ENCODE data around the gene EML2. TPM values are rescaled to one million over a fixed set of nuclear protein-coding genes. Genes with fewer than 3 reads are reported as not detected.

Gene EML2
- total and polyA plus RNA-seq, 10 of the 15 experiments (the other 5 are each of a cell fraction or from before 2014, with no cell fraction given), result 1.6 to 64.0 (median 27.5) TPM

- TF ChIP-seq, protein P1, sequence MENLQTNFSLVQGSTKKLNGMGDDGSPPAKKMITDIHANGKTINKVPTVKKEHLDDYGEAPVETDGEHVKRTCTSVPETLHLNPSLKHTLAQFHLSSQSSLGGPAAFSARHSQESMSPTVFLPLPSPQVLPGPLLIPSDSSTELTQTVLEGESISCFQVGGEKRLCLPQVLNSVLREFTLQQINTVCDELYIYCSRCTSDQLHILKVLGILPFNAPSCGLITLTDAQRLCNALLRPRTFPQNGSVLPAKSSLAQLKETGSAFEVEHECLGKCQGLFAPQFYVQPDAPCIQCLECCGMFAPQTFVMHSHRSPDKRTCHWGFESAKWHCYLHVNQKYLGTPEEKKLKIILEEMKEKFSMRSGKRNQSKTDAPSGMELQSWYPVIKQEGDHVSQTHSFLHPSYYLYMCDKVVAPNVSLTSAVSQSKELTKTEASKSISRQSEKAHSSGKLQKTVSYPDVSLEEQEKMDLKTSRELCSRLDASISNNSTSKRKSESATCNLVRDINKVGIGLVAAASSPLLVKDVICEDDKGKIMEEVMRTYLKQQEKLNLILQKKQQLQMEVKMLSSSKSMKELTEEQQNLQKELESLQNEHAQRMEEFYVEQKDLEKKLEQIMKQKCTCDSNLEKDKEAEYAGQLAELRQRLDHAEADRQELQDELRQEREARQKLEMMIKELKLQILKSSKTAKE (IDR thresholded peaks at IDR 0.05; ENCODE audit: low read depth, poor library complexity, severe bottlenecking), result no peak
- TF ChIP-seq CREB1 (IDR thresholded peaks at IDR 0.05; ENCODE audit: low read depth), result peak; percentile 99
- TF ChIP-seq, protein P2, sequence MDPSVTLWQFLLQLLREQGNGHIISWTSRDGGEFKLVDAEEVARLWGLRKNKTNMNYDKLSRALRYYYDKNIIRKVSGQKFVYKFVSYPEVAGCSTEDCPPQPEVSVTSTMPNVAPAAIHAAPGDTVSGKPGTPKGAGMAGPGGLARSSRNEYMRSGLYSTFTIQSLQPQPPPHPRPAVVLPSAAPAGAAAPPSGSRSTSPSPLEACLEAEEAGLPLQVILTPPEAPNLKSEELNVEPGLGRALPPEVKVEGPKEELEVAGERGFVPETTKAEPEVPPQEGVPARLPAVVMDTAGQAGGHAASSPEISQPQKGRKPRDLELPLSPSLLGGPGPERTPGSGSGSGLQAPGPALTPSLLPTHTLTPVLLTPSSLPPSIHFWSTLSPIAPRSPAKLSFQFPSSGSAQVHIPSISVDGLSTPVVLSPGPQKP (IDR thresholded peaks at IDR 0.05; ENCODE audit: low read depth, low read length), result peak; percentile 50; the same call in 1 of the 2 replicates
- TF ChIP-seq STAT1 (conservative IDR thresholded peaks at IDR 0.05), result peak; percentile 57; the same call in 1 of the 2 replicates
- TF ChIP-seq RAD21 (IDR thresholded peaks at IDR 0.05; ENCODE audit: insufficient read depth, low read depth, low read length), result no peak
- TF ChIP-seq SIX5 (IDR thresholded peaks at IDR 0.05; ENCODE audit: low read depth, low read length, severe bottlenecking), result no peak
- TF ChIP-seq CBX3 (IDR thresholded peaks at IDR 0.05; ENCODE audit: borderline replicate concordance, low read depth), result no peak
- TF ChIP-seq IRF5 (IDR thresholded peaks at IDR 0.05; ENCODE audit: borderline replicate concordance), result no peak
- TF ChIP-seq, protein P3, sequence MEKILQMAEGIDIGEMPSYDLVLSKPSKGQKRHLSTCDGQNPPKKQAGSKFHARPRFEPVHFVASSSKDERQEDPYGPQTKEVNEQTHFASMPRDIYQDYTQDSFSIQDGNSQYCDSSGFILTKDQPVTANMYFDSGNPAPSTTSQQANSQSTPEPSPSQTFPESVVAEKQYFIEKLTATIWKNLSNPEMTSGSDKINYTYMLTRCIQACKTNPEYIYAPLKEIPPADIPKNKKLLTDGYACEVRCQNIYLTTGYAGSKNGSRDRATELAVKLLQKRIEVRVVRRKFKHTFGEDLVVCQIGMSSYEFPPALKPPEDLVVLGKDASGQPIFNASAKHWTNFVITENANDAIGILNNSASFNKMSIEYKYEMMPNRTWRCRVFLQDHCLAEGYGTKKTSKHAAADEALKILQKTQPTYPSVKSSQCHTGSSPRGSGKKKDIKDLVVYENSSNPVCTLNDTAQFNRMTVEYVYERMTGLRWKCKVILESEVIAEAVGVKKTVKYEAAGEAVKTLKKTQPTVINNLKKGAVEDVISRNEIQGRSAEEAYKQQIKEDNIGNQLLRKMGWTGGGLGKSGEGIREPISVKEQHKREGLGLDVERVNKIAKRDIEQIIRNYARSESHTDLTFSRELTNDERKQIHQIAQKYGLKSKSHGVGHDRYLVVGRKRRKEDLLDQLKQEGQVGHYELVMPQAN (conservative IDR thresholded peaks at IDR 0.05), result peak; percentile 52; the same call in 1 of the 2 replicates
- peak; percentile 42; the same call in 1 of the 2 replicates for TF ChIP-seq ATF3 (IDR thresholded peaks at IDR 0.05; ENCODE audit: borderline replicate concordance, extremely low read depth, low read depth, low read length)
- TF ChIP-seq NFXL1 (IDR thresholded peaks at IDR 0.05; ENCODE audit: borderline replicate concordance), result no peak
- no peak for TF ChIP-seq SUPT20H (IDR thresholded peaks at IDR 0.05; ENCODE audit: borderline replicate concordance, control insufficient read depth, low read depth, low read length)
- TF ChIP-seq MTA3 (IDR thresholded peaks at IDR 0.05; ENCODE audit: borderline replicate concordance, low read length), result no peak
- peak; percentile 94 for TF ChIP-seq POLR2AphosphoS5 (IDR thresholded peaks at IDR 0.05; ENCODE audit: low read length)
- TF ChIP-seq ATF7 (IDR thresholded peaks at IDR 0.05; ENCODE audit: low read depth), result peak; percentile 98
- TF ChIP-seq, protein P4, sequence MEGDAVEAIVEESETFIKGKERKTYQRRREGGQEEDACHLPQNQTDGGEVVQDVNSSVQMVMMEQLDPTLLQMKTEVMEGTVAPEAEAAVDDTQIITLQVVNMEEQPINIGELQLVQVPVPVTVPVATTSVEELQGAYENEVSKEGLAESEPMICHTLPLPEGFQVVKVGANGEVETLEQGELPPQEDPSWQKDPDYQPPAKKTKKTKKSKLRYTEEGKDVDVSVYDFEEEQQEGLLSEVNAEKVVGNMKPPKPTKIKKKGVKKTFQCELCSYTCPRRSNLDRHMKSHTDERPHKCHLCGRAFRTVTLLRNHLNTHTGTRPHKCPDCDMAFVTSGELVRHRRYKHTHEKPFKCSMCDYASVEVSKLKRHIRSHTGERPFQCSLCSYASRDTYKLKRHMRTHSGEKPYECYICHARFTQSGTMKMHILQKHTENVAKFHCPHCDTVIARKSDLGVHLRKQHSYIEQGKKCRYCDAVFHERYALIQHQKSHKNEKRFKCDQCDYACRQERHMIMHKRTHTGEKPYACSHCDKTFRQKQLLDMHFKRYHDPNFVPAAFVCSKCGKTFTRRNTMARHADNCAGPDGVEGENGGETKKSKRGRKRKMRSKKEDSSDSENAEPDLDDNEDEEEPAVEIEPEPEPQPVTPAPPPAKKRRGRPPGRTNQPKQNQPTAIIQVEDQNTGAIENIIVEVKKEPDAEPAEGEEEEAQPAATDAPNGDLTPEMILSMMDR (IDR thresholded peaks at IDR 0.05 in 2 of 3, conservative IDR thresholded peaks at IDR 0.05 in 1 of 3; ENCODE audit: control insufficient read depth in 2 of 3, extremely low read depth in 1 of 3, insufficient read depth in 1 of 3, low read depth in 3 of 3, low read length in 3 of 3), result no peak
- TF ChIP-seq EED (IDR thresholded peaks at IDR 0.05; ENCODE audit: low read depth), result no peak
- peak; percentile 17; the same call in 1 of the 2 replicates for TF ChIP-seq SMARCA5 (IDR thresholded peaks at IDR 0.05)
These were observed 54.7 kb downstream of the EML2 start, which contains the start of gene OPA3 (continued) for GRCh38 chr19:45584332-45585157.

Measured in GM12878 (cell line).